Smooth muscle cell of the pulmonary artery (primary cell): ENCODE results near the gene UBL7. TPM values are rescaled to one million over a fixed set of nuclear protein-coding genes. Genes with fewer than 3 reads are reported as not detected.

Source experiments
- total RNA-seq: library from RNA; depleted of rRNA; stranded (reverse); fragments of >200 nt; gene quantifications from 2 replicates; pipeline ENCODE4 v1.2.3, GENCODE V29; 2014

The UBL7 gene
- total RNA-seq = 23.8 and 25.5 TPM in 2 replicates

GRCh38 chr15:74460871-74461846, at the start of gene UBL7:
UBL7 (minus strand) TSS chr15:74461160; CDS start chr15:74458867, 2,293 bp downstream.

GRCh38 chr15:74433592-74434262, 27.2 kb downstream of the UBL7 start, which contains the start of gene SEMA7A:
SEMA7A (minus strand) TSS chr15:74433958; CDS start chr15:74433918, 40 bp downstream.

Other genes with a start within 250 kb of the UBL7 start
- 0.07 TPM in 1 of 2 replicates, not detected in the other for gene CCDC33, start 224.8 kb downstream of the UBL7 start, total RNA-seq
- gene CYP11A1, start 93.5 kb downstream of the UBL7 start, total RNA-seq = 0.26 and 0.50 TPM in 2 replicates
- gene SEMA7A, start 27.2 kb downstream of the UBL7 start, total RNA-seq = 9.4 and 20.7 TPM in 2 replicates
- gene ARID3B, start 80.1 kb upstream of the UBL7 start, total RNA-seq = 2.0 and 2.4 TPM in 2 replicates
- 55.9 and 64.2 TPM in 2 replicates for gene CLK3, start 154.7 kb upstream of the UBL7 start, total RNA-seq
- gene EDC3, start 234.9 kb upstream of the UBL7 start, total RNA-seq = 22.0 and 23.5 TPM in 2 replicates